ENCODE data around the gene THSD7A.

THSD7A gene

DNA sequence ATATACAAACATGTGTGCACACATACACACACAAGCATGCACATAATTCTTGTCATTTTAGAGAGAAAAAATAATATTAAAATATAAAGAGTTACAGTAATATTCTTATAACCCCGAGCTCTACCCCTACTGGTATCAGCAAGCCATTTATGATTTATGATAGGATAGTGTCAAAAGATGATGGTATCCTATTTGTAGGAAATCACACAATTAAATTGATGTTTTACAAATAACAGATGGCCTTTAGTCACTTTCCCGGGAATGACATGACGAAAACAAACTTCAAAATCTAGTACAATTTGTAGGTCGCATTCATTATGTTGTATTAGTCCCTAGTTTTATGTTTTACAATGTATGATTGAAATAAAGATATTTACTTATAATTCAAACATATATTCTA is 36.8 kb downstream of the THSD7A start:
- H3K9me2 ChIP-seq (replicated peaks; ENCODE audit: insufficient read depth, low read length): no peaks in the 10 kb centered on the region
- no peaks in the 10 kb centered on the region for H3F3A ChIP-seq (ENCODE audit: insufficient read depth, low read length)
- no peaks in the 10 kb centered on the region for H3K27me3 ChIP-seq (replicated peaks; ENCODE audit: insufficient read depth, low read length)
- H4K20me1 ChIP-seq (ENCODE audit: insufficient read depth, low read length): no peaks in the 10 kb centered on the region
- no peak overlapping the region for H2AFZ ChIP-seq (ENCODE audit: low read length)
- DNase-seq: no peak
- no peaks in the 10 kb centered on the region for H3K79me2 ChIP-seq (ENCODE audit: low read length)
- H3K9ac ChIP-seq (ENCODE audit: low read length): no peak overlapping the region
- H3K4me1 ChIP-seq (ENCODE audit: low read length): no peaks in the 10 kb centered on the region
- no peak overlapping the region for H3K4me3 ChIP-seq (ENCODE audit: low read length)
- no peaks in the 10 kb centered on the region for H3K9me3 ChIP-seq (replicated peaks; ENCODE audit: insufficient read depth, low read length)
- H3K36me3 ChIP-seq (replicated peaks; ENCODE audit: insufficient read depth, low read length): no peaks in the 10 kb centered on the region
- TF ChIP-seq EZH2phosphoT487 (IDR thresholded peaks at IDR 0.05; ENCODE audit: low read length): no peak
- H3K27ac ChIP-seq (ENCODE audit: low read length): no peak overlapping the region
- no peak overlapping the region for H3K4me2 ChIP-seq (ENCODE audit: low read depth, low read length)

- H4K20me1 ChIP-seq (ENCODE audit: insufficient read depth, low read length): no peaks in the 10 kb centered on the region
- no peak overlapping the region for H3K4me3 ChIP-seq (ENCODE audit: low read length)
- no peaks in the 10 kb centered on the region for H3K4me1 ChIP-seq (ENCODE audit: low read length)
- no peaks in the 10 kb centered on the region for H3K79me2 ChIP-seq (ENCODE audit: low read length)
- H3K9ac ChIP-seq (ENCODE audit: low read length): no peak overlapping the region
- no peaks in the 10 kb centered on the region for H3K27me3 ChIP-seq (replicated peaks; ENCODE audit: insufficient read depth, low read length)
- H3K36me3 ChIP-seq (replicated peaks; ENCODE audit: insufficient read depth, low read length): no peaks in the 10 kb centered on the region
- H3K9me3 ChIP-seq (replicated peaks; ENCODE audit: insufficient read depth, low read length): no peaks in the 10 kb centered on the region
- no peaks in the 10 kb centered on the region for H3K9me2 ChIP-seq (replicated peaks; ENCODE audit: insufficient read depth, low read length)
- H3F3A ChIP-seq (ENCODE audit: insufficient read depth, low read length): no peaks in the 10 kb centered on the region
- H3K4me2 ChIP-seq (ENCODE audit: low read depth, low read length): no peak overlapping the region
- no peak for TF ChIP-seq EZH2 (optimal IDR thresholded peaks at IDR 0.05; ENCODE audit: low read depth, low read length)
- no peak for TF ChIP-seq CTCF (IDR thresholded peaks at IDR 0.05; ENCODE audit: low read length)
- no peak for TF ChIP-seq EZH2phosphoT487 (IDR thresholded peaks at IDR 0.05; ENCODE audit: low read length)
- no peak overlapping the region for H2AFZ ChIP-seq (ENCODE audit: low read length)
- DNase-seq: no peak
- H3K27ac ChIP-seq (ENCODE audit: low read length): no peak overlapping the region
Measured at GRCh38 chr7:11792166-11792565, 39.8 kb downstream of the THSD7A start.

GRCh38 chr7:11788568-11788967 is 43.4 kb downstream of the THSD7A start:
- TF ChIP-seq CTCF (IDR thresholded peaks at IDR 0.05; ENCODE audit: low read length) (no peak), EZH2phosphoT487 (IDR thresholded peaks at IDR 0.05; ENCODE audit: low read length) (no peak), EZH2 (optimal IDR thresholded peaks at IDR 0.05; ENCODE audit: low read depth, low read length) (no peak)
- H3K4me3 ChIP-seq (ENCODE audit: low read length): no peak overlapping the region
- H3K27ac ChIP-seq (ENCODE audit: low read length): no peak overlapping the region
- H2AFZ ChIP-seq (ENCODE audit: low read length): no peak overlapping the region
- H3F3A ChIP-seq (ENCODE audit: insufficient read depth, low read length): no peaks in the 10 kb centered on the region
- no peaks in the 10 kb centered on the region for H3K4me1 ChIP-seq (ENCODE audit: low read length)
- no peaks in the 10 kb centered on the region for H3K9me3 ChIP-seq (replicated peaks; ENCODE audit: insufficient read depth, low read length)
- no peaks in the 10 kb centered on the region for H3K9me2 ChIP-seq (replicated peaks; ENCODE audit: insufficient read depth, low read length)
- no peak overlapping the region for H3K9ac ChIP-seq (ENCODE audit: low read length)
- H3K27me3 ChIP-seq (replicated peaks; ENCODE audit: insufficient read depth, low read length): no peaks in the 10 kb centered on the region
- H3K79me2 ChIP-seq (ENCODE audit: low read length): no peaks in the 10 kb centered on the region
- no peak for DNase-seq
- H3K4me2 ChIP-seq (ENCODE audit: low read depth, low read length): no peak overlapping the region
- H4K20me1 ChIP-seq (ENCODE audit: insufficient read depth, low read length): no peaks in the 10 kb centered on the region
- H3K36me3 ChIP-seq (replicated peaks; ENCODE audit: insufficient read depth, low read length): no peaks in the 10 kb centered on the region

- H3K9me3 ChIP-seq (replicated peaks; ENCODE audit: insufficient read depth, low read length): no peaks in the 10 kb centered on the region
- DNase-seq: no peak
- H3K27me3 ChIP-seq (replicated peaks; ENCODE audit: insufficient read depth, low read length): no peaks in the 10 kb centered on the region
- H3K79me2 ChIP-seq (ENCODE audit: low read length): no peaks in the 10 kb centered on the region
- no peak overlapping the region for H3K27ac ChIP-seq (ENCODE audit: low read length)
- H3K4me3 ChIP-seq (ENCODE audit: low read length): no peak overlapping the region
- TF ChIP-seq CTCF (IDR thresholded peaks at IDR 0.05; ENCODE audit: low read length) (no peak), EZH2phosphoT487 (IDR thresholded peaks at IDR 0.05; ENCODE audit: low read length) (no peak), EZH2 (optimal IDR thresholded peaks at IDR 0.05; ENCODE audit: low read depth, low read length) (no peak)
- no peaks in the 10 kb centered on the region for H3K36me3 ChIP-seq (replicated peaks; ENCODE audit: insufficient read depth, low read length)
- no peaks in the 10 kb centered on the region for H3F3A ChIP-seq (ENCODE audit: insufficient read depth, low read length)
- no peaks in the 10 kb centered on the region for H3K4me1 ChIP-seq (ENCODE audit: low read length)
- no peak overlapping the region for H3K9ac ChIP-seq (ENCODE audit: low read length)
- H3K4me2 ChIP-seq (ENCODE audit: low read depth, low read length): no peak overlapping the region
- H2AFZ ChIP-seq (ENCODE audit: low read length): no peak overlapping the region
- H4K20me1 ChIP-seq (ENCODE audit: insufficient read depth, low read length): no peaks in the 10 kb centered on the region
- no peaks in the 10 kb centered on the region for H3K9me2 ChIP-seq (replicated peaks; ENCODE audit: insufficient read depth, low read length)
Measured at GRCh38 chr7:11787534-11787933, 44.5 kb downstream of the THSD7A start.
